PFSK-1 (cell line): ENCODE data around the gene GYS1.

Experiments
- FOXP2 ChIP-seq: optimal IDR thresholded peaks from 2 replicates; pipeline ENCODE3; 2011; ENCODE audit warnings: borderline replicate concordance, control low read depth, inconsistent platforms; ENCODE audit not compliant: insufficient read depth; ENCODE audit errors: extremely low read length, extremely low read depth
- POLR2AphosphoS5 ChIP-seq: IDR thresholded peaks from 2 replicates; pipeline ENCODE4 v1.6.1; 2012; ENCODE audit warnings: low read depth, mild to moderate bottlenecking, control low read depth, low read length, moderate library complexity
- SIN3A ChIP-seq: IDR thresholded peaks from 2 replicates; pipeline ENCODE4 v1.6.1; 2012; ENCODE audit warnings: mild to moderate bottlenecking, low read length, moderate library complexity, borderline replicate concordance; ENCODE audit not compliant: insufficient read depth
- TAF1 ChIP-seq: IDR thresholded peaks from 2 replicates; pipeline ENCODE4 v1.6.1; 2012; ENCODE audit warnings: low read length, control low read depth, borderline replicate concordance; ENCODE audit not compliant: insufficient read depth
- TF ChIP-seq, protein P1 (sequence below), 2 experiments: IDR thresholded peaks; 2 replicates each; pipeline versions ENCODE4 v1.6.1 to v1.8.0; 2011 to 2012; ENCODE audit warnings: low read depth in 2 of 2, low read length in 2 of 2, control low read depth in 1 of 2, inconsistent platforms in 1 of 2, mild to moderate bottlenecking in 1 of 2, moderate library complexity in 1 of 2; ENCODE audit not compliant: insufficient read depth in 1 of 2

Gene GYS1

DNA sequence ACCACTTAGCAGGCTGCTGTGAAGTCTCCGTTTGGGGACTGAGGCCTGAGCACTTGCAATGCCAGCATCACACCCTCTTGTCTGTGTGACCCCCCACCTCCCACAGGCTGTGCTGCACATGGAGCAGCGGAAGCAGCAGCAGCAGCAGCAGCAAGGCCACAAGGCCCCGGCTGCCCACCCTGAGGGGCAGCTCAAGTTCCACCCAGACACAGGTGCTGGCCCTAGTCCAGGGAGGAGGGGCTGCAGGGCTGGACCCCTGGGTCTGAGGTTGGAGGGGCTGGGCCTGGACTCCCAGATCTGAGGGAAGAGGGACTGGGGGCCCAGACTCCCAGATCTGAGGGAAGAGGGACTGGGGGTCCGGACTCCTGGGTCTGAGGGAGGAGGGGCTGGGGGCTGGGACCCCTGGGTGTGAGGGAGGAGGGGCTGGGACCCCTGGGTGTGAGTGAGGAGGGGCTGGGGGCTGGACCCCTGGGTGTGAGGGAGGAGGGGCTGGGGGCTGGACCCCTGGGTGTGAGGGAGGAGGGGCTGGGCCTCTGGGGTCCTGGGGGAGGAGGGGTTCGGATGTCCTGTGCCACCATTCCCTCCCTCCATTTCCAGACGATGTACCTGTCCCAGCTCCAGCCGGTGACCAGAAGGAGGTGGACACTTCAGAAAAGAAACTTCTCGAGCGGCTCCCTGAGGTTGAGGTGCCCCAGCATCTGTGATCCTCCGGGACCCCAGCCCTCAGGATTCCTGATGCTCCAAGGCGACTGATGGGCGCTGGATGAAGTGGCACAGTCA lies 71.2 kb downstream of the GYS1 start:
- TF ChIP-seq TAF1 (no peak), SIN3A (no peak), POLR2AphosphoS5 (no peak), FOXP2 (no peak)
- TF ChIP-seq, protein P1, sequence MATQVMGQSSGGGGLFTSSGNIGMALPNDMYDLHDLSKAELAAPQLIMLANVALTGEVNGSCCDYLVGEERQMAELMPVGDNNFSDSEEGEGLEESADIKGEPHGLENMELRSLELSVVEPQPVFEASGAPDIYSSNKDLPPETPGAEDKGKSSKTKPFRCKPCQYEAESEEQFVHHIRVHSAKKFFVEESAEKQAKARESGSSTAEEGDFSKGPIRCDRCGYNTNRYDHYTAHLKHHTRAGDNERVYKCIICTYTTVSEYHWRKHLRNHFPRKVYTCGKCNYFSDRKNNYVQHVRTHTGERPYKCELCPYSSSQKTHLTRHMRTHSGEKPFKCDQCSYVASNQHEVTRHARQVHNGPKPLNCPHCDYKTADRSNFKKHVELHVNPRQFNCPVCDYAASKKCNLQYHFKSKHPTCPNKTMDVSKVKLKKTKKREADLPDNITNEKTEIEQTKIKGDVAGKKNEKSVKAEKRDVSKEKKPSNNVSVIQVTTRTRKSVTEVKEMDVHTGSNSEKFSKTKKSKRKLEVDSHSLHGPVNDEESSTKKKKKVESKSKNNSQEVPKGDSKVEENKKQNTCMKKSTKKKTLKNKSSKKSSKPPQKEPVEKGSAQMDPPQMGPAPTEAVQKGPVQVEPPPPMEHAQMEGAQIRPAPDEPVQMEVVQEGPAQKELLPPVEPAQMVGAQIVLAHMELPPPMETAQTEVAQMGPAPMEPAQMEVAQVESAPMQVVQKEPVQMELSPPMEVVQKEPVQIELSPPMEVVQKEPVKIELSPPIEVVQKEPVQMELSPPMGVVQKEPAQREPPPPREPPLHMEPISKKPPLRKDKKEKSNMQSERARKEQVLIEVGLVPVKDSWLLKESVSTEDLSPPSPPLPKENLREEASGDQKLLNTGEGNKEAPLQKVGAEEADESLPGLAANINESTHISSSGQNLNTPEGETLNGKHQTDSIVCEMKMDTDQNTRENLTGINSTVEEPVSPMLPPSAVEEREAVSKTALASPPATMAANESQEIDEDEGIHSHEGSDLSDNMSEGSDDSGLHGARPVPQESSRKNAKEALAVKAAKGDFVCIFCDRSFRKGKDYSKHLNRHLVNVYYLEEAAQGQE (IDR thresholded peaks at IDR 0.05; ENCODE audit: insufficient read depth in 1 of 2, low read depth in 2 of 2, low read length in 2 of 2): no peak

DNA sequence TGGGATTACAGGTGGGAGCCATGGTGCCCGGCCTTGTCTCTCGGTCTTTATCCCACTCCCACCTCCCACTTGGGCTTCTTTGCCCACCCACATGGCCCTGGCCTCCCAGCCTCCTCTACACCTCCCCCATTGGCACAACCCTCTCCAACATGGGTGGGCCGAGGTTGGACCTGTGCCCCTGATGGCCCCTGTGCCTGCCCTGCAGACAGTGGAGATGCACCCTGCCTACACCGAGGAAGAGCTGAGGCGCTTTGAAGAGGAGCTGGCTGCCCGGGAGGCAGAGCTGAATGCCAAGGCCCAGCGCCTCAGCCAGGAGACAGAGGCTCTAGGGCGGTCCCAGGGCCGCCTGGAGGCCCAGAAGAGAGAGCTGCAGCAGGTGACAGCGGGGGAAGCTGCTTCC lies 72.2 kb downstream of the GYS1 start:
- TF ChIP-seq SIN3A (no peak), TAF1 (no peak), FOXP2 (no peak), POLR2AphosphoS5 (no peak)
- TF ChIP-seq, protein P1 (IDR thresholded peaks at IDR 0.05; ENCODE audit: insufficient read depth in 1 of 2, low read depth in 2 of 2, low read length in 2 of 2): no peak

DNA sequence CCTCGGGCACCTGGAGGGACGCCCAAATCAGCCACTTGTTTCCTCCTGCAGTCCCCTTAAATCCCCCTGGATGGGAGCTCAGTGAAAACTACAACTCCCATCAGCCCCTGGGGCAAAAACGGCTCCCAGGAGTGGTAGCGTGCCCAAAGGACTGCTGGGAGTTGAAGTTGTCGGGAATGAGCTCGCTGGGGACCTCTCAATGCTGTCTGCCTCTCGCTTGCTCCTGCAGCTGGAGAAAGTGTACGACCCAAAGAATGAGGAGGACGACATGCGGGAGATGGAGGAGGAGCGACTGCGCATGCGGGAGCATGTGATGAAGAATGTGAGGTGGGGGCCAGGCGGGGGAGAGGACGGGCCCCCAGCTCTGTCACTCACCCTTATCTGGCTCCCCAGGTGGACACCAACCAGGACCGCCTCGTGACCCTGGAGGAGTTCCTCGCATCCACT lies 74.3 kb downstream of the GYS1 start:
- no peak for TF ChIP-seq POLR2AphosphoS5
- TF ChIP-seq, protein P1 (IDR thresholded peaks at IDR 0.05; ENCODE audit: insufficient read depth in 1 of 2, low read depth in 2 of 2, low read length in 2 of 2): no peak
- no peak for TF ChIP-seq SIN3A
- TF ChIP-seq FOXP2: no peak
- TF ChIP-seq TAF1: no peak
